HG03103 (cell line): ENCODE data around the gene ALK.
"Not testable (repeated sequence)": the region's sequence is repeated elsewhere in the genome, so short reads cannot be mapped to it uniquely, and the experiment has no call there.

Experiments
- ATAC-seq: cut with Tn5 transposase; IDR thresholded peaks from one replicate; pipeline ENCODE4 v1.9.1; 2021; ENCODE audit warnings: low read depth; ENCODE audit not compliant: unreplicated experiment

Gene ALK

DNA sequence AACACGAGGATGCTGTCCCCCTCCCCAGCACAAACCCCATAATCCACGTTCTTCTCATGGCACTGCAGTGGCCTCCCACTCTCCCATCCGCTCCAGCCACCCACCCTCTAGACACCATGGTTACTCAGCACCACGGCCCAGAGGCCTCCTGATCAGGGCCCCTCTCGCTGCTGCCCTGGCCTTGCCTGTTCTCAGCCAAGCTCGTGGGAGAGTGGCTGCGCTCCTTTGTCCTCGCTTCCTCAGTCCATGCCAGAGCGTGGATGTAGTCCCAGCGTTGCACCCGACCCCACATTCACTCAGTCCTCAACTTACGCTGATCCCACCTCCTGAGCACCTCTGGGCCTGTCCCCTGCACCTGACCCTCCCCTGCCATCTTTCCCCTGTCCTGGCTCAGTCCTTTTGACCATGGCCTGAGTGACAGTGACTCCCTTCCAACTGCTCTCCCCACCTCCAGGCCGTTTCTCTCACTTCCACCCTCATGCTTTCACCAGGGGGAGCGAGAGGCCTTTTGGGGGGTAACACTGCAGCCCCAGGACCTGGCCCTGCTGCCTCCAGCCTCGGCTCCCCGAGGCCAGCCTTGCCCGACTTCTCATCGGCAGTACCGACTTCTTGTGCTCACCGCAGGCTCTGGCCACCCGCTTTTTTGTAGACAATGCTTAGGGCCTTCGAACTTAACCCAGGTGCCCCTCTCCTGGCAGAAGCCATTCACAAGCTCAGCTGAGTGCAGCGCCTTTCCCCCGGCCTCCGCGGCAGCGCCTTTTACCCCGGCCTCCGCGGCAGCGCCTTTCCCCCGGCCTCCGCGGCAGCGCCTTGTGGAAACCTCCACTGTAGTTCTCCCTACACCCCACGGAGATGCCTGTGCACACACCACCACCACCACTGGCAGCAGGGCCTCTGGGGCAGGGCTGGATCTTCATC, 674.7 kb downstream of the ALK start:
- no peak for ATAC-seq

DNA sequence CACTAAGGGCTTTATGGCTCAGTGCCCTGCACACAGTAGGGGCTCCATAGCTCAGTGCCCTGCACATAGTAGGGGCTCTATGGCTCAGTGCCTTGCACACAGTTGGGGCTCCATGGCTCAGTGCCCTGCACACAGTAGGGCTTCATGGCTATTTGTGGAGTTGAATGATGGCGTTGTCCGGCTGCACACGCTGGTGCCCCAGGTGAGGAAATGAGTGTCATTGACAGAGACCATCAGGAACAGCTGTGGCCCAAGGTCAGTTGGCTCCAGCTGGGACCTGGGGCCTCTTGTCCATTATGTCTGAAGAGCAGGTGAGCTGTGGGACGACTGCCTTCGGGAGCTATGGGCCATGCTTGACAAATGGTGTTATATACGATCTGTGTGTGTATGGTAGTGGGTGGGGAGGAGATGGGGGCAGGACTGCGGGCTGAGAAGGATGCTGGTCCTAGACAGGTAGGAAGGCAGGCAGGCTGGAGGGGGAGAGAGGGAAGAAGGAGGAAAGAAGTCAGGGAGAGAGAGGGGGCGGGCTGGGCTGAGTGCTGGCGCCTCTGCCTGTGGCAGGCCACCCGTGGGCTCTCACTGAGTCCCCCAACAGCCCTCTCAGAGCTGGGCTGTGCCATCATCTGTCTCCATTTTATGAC, 675.5 kb downstream of the ALK start:
- ATAC-seq, result no peak

DNA sequence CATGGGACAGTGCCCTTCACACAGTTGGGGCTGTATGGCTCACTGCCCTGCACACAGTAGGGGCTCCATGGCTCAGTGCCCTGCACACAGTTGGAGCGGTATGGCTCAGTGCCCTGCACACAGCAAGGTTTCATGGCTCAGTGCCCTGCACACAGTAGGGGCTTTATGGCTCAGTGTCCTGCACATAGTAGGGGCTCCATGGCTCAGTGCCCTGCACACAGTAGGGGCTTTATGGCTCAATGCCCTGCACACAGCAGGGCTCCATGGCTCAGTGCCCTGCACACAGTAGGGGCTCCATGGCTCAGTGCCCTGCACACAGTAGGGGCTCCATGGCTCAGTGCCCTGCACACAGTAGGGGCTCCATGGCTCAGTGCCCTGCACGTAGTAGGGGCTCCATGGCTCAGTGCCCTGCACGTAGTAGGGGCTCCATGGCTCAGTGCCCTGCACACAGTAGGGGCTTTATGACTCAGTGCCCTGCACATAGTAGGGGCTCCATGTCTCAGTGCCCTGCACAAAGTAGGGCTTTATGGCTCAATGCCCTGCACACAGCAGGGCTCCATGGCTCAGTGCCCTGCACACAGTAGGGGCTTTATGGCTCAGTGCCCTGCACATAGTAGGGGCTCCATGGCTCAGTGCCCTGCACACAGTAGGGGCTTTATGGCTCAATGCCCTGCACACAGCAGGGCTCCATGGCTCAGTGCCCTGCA, 676.2 kb downstream of the ALK start:
- ATAC-seq, result not testable (repeated sequence)

DNA sequence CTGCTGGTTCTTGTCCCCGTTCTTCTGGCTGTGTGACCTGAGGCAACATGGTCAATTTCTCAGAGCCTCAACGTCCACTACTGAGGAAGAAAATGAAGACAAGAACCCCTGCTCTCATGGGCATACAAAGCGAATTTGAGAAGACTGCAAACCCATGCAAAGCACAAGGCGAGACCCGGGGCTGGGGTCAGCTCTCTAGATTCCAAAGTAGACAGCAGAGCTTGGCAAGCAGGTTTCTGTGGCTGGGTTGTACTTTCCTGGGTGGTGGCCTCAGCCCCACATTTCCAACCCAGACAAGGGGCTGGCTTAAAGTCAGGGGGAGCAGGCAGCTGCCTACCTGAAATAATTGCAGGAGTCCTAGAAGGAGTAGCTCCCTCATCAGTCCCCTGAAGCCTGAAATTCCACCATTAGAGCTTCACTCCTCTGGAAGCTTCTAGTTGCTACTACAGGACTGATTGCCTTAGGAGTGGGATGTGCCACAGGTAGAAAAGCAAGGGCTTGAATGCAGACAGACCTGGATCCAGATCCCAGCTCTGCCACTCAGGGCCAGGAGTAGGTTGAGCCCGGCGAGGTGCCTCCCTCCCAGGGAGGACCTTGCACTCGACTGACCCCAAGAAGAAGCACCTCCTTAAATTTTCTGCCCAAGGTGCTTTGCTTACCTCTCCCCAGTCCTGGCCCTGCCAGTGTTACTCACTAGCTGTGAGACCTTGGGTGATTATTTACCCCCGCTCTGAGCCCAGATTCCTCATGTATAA, 678.6 kb downstream of the ALK start:
- ATAC-seq, result no peak

DNA sequence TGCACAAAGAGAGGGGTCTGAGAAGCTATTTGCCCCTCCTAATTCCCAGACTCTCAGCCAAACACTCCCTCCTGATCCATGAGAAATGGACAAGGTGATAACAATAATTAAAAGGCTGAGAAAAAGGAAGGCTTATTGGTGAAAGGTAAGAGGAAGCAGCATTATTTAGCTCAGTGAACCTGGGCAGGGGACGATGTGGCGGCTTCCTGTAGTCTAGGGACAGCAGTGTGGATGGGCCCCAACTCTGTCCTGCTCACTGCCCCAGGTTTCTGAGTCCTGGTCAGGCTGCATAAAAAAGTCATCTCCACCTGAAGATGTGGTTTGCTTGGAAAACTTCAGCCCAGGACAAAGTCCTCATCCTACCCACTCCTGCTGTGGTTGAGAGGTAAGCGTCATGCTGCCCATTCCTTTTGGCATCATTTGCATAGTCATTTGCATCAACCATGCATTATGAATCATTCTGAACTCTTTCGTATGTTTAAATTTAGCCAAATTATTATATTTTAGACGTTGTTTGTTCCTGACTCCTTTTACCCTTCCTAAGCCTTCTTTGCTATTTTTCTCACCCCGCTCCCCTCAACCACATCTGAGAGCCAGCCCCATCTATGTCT, 679.3 kb downstream of the ALK start:
- no peak for ATAC-seq

DNA sequence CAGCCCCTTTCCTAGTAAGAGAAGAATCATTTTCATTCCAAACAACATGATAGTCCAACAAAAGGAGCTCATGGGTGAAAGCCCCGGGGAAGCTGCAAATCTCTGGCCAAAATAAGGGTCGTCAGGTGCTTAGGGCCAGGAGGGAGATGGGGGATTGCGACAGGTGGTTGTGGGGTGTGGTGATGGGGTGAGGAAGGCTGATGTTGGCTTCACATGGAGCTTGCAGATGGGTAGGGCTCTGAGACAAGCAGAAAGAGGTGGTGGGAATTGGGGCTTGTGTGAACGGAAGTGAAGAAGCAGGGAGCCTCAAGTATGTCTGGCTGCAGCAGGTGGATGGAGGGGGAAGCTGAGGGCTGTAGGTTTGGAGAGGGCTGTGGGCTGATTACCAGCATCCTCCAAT, 680.0 kb downstream of the ALK start:
- ATAC-seq, result no peak

DNA sequence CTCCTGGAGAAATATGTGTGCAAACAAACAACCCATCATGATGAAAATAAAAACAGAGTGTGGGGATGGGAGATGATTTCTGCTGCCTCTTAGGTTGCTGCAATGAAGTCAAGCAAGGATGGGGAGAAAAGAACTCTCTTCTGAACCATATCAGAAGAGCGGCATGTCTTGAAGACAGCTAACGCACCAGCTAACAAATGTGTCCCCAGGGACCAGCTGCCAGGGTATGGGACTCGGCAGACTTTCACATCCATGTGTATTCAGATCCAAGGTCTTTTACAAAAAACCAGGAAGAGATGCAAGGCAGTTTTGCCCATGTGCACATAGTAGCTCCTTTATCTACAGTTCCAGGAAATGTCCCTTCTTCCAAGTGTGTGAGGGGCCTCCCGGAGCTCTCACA, 680.8 kb downstream of the ALK start:
- no peak for ATAC-seq

DNA sequence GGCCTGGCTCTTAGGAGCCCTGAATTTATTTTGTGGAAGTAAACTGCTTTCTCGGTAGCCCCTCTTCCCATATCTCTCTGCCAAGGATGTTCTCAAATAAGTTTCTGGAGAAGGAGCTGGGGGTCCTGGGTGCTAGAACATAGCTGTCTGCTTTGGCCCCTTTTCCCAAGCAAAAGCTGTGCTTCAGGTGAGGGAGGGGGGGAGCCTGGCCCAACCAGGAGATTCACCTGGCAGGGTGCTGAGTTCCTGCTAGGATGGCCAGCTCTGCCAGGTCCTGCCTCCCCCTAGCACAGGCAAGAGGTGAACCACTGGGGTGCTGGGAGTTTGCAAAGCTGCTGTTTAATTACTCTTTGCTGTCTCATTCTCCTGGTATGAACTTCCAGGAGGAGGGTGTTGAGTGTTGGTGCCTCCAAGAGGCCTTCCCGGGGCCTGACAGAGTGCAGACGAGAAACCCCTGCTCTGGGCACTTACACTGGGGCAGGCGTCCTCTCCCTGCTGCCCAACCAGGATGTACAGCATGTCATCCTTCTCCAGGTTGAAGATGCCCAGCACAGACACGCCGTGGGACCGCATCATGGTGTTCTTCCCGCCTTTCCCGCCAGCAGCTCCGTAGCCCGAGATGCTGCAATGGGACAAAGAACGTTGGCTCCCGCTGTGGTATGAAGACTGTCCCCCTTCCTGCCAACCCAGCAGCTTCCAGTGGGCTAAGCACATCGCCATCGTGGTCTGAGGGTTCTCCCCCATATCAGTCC, 682.0 kb downstream of the ALK start:
- ATAC-seq, result no peak

DNA sequence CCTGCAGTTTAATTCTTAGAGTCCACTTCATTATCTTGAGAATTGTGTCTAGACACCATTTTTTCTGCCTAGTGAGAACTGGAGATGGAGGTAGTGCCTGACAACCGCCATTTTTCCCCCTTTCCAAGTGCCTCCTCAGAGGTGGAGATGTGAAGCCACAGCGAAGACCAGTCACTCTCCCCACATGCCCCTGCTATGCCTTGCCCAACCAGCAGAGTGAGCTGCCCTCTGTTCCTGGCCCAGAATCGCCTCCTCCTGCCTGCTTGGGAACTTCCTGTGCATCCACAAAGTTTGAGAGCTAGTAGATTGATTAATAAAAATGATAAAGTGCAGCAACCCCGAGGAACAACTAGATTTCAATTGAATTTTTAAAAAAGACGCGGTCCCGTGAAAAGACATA, 682.9 kb downstream of the ALK start:
- ATAC-seq, result no peak

DNA sequence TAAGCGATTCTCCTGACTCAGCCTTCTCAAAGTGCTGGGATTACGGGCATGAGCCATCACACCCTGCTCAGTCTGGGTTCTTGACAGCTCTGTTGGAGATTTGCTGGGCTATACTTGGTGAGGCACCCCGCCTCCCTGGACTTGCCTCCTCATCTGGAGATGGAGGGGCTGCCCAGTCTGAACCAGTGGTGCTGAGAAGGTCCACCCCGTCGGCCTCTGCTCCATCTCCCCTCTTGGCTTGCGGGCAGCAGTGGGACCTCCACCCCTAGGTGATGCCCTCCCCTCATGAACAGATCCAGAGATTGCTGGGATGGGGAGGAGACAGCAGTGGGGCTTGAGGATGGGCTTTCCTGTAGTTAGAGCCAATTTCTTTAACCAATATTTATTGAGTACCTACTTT, 685.3 kb downstream of the ALK start:
- ATAC-seq, result no peak

DNA sequence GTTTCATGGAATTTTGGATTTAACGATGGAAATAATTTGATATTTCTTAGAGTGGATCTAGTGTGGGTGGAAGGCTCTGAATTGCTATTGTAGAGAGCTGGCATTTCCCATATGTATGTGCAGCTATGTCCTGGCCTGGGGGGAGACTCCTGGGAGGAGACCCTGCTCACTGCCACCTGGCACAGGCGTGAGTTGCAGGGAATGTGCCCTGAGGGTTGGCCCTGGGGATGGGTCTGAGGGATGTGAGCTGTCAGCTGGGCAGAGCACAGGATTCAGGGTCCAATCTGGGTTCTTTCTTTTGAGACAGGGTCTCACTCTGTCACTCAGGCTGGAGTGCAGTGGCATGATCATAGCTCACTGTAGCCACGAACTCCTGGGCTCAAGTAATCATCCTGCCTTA, 686.0 kb downstream of the ALK start:
- no peak for ATAC-seq

DNA sequence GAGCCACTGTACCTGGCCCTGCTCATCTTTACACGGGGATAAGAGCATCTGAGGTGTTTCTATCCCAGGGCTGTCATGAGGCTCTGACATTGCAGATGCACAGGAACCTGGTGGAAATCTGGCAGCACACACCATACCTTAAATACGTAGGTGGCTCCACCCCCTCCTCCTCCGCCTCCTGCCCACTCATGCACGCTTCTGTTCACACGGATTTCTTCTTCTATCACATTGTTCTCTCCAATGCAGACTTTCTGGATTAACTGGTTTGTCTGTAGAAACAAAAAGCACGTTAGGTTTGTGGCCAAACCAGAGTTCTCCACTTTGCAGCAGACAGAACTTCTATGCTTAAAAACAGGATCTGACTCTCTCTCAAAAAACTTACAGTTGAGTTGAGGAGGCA, 688.0 kb downstream of the ALK start:
- no peak for ATAC-seq

DNA sequence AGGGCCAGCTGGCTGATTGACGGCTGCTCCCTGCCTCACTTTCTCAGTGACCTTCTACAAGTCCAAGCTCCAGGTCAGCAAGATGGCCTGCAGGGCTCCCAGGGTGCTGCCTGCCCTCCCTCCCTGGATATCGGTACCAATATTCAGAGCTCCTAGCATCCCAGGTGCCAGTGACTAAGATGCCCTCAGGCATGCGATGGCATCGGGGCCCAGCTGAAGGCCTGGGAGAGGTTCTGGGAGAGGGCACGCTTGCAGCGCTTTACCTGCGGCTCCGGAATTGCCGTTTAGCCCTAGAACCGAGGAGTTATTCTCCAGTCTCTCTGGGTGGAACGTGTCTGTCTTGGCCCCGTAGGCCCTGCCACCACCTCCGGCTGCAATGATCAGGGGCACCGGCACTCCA, 689.3 kb downstream of the ALK start:
- no peak for ATAC-seq

DNA sequence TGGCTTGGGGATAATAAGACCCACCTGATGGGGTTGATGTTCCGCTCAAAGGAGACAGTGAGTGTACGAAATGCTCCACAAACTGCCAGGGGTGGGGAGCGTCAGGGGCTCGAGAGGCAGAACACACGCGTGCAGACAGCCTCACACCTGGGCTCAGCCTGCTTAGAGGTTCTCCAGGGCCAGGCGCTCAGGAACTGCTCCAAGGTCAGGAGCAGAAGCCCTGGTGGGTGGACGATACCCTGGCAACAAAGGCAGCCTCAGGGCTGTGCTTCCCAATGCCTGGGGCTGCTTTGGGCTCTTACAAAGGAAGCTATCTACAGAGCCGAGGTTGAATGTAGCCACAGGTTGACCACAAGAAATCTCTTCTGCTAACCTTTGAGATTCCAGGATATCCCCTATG, 691.7 kb downstream of the ALK start:
- no peak for ATAC-seq

DNA sequence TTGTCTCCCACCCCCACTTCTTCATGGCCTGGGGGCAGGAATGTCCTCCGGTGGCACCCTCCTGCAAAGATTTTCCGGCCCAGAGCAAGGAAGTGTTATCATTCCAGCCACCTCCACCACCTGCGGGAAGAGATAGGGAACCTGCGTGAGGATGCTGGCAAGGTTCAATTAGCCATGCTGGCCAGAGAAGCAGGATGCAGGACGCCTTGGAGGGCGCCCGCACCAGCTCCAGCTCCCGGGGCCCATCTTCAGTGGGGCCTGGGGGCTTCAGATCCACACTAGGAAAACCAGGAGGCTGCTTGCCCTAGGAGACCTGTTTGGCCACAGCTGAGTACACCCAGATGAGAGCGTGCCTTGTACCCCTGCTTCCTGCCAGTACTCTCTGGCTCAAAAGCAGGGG, 692.4 kb downstream of the ALK start:
- no peak for ATAC-seq

DNA sequence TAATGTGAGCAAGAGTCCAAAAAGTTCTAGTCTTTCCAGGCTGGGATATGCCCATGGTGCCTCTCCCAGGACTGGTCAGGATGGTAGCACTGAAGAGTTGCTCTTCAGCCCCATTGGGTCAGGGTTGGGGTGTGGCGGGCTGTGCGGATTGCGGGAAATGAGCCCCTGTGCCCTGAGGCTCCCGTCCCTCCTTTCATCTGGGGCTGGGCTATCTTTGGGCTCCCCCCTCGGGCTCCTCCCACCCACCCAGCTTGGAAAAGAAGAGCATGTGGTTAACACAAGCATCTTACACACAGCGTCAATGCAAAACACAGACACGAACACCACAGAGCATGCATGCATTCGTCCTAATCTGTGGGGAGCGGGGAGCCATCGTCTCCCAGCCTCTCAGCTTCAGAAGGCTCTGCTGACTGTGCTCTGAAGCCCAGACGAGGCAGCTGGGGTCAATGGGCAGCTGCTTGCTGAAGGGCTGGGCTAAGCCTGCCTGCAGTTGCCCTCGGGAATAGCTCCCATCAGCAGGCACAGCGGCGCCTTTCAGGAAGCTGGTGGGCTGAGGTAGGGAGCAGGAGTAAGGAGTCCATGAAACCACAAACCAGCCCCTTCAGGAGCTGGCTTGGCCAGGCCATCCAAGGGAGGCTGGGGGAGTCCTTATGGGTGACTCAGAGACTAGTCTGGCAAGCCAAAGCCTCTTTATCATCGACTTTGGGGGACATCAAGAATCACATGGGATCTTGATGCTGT, 693.3 kb downstream of the ALK start:
- ATAC-seq, result no peak

DNA sequence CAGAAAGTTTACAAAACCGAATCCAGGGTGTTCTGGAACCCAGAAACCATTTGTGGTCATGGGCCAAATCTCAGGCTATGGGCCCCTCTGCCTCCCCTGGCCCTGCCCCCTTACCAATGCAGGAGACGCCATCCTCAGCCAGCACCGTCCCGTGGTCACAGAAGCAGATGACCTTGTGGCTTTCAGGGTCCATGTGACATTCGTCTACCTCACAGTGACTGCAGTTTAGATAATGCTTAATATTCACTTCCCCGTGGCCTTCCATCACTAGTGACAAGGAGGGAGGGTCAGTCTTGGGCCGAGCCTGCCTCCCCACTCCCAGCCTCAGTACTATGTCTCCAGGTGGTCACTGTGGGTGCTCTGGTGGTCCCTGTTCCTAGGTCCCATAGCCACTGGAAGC, 694.6 kb downstream of the ALK start:
- no peak for ATAC-seq

DNA sequence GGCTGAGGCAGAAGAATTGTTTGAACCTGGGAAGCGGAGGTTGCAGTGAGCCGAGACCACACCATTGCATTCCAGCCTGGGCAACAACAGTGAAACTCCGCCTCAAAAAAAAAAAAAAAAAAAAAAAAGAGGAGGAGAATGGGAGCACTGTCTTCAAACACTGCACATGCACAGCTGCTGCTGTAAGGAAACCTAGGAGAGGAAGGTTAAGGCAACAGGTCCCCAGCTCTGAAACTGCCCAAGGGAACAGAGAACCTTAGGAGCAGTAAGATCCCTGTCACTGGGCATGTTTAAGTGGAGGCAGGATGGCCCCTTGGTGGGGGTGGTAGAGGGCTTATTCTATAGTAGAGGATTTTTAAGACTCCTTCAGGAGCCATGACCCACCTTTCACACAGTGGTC, 695.0 kb downstream of the ALK start:
- ATAC-seq, result no peak

DNA sequence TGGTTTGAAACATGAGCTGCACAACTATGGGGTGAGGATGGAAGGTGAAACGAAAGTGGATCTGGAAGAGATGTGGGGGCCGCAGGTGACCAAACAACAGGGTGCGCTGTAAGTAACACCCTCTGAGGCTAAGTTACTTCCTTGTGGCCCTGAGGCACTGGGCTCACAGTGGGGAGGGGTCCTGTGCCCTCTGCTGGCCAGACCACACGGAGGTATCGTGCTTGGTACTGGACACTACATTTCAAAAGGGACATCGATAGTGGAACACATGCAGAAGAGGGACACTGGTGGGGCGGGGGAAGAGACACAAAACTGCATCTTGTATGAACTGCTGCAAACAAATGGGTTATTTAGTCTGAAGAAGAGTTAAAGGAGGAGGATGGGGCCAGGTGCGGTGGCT, 695.6 kb downstream of the ALK start:
- no peak for ATAC-seq
